ENCODE data around the gene TPRX1. TPM values are rescaled to one million over a fixed set of nuclear protein-coding genes. Genes with fewer than 3 reads are reported as not detected.

The TPRX1 gene
- total and polyA plus RNA-seq, 2 of the 4 experiments (the other 2 are of a cell fraction) = not detected

- Histone ChIP-seq H3K9me1 (ENCODE audit: insufficient read depth, low read length) (no peaks in the 10 kb centered on the region), H2BK120ac (ENCODE audit: low read depth, low read length) (no peak within 1 kb of the TSS), H3K27me3 (ENCODE audit: control insufficient read depth, insufficient read depth, low read length) (peaks cover 41% of the 10 kb centered on the region), H3K23ac (ENCODE audit: low read depth, low read length) (no peak within 1 kb of the TSS; the same call in 1 of the 2 replicates), H3K4me3 (ENCODE audit: insufficient read depth, low read depth, low read length) (no peak within 1 kb of the TSS), H4K8ac (ENCODE audit: low read depth in 2 of 2, low read length in 2 of 2) (no peak within 1 kb of the TSS), H3K9ac (ENCODE audit: low read depth, low read length) (no peak within 1 kb of the TSS), H3K4me1 (ENCODE audit: control insufficient read depth, insufficient read depth, low read length) (no peaks in the 10 kb centered on the region), H4K20me1 (ENCODE audit: insufficient read depth, low read length) (no peaks in the 10 kb centered on the region), H3K4me2 (ENCODE audit: low read depth, low read length) (no peak within 1 kb of the TSS), H3K27ac (ENCODE audit: insufficient read depth, low read length) (no peak within 1 kb of the TSS), H3K79me1 (ENCODE audit: low read depth in 1 of 2, low read length in 2 of 2) (no peaks in the 10 kb centered on the region), H2AFZ (replicated peaks; ENCODE audit: low read length, poor library complexity) (peak within 1 kb of the TSS; percentile 58), H3K9me3 (ENCODE audit: control insufficient read depth, insufficient read depth, low read length) (no peaks in the 10 kb centered on the region; the same call in 1 of the 2 replicates), H2AK5ac (ENCODE audit: low read depth, low read length) (no peak within 1 kb of the TSS), H3K56ac (ENCODE audit: extremely low read depth, insufficient read depth, low read length) (no peak within 1 kb of the TSS), H3K18ac (ENCODE audit: low read depth, low read length) (no peak within 1 kb of the TSS), H3K36me3 (ENCODE audit: control insufficient read depth, insufficient read depth, low read length) (no peaks in the 10 kb centered on the region), H2AK9ac (replicated peaks; ENCODE audit: low read depth, low read length, poor library complexity) (no peak within 1 kb of the TSS), H4K5ac (ENCODE audit: low read depth, low read length) (no peak within 1 kb of the TSS), H3K4ac (ENCODE audit: low read depth, low read length) (no peak within 1 kb of the TSS), H2BK5ac (ENCODE audit: low read depth, low read length, poor library complexity, severe bottlenecking) (no peak within 1 kb of the TSS), H4K91ac (ENCODE audit: insufficient read depth, low read depth, low read length) (no peak within 1 kb of the TSS), H2BK15ac (ENCODE audit: low read depth, low read length) (no peak within 1 kb of the TSS), H2BK20ac (ENCODE audit: low read depth, low read length) (no peak within 1 kb of the TSS), H3K14ac (replicated peaks; ENCODE audit: low read depth, low read length) (no peak within 1 kb of the TSS)
- DNase-seq (no peak), ATAC-seq (ENCODE audit: low read depth) (no peak)
- WGBS, 2 experiments (ENCODE audit: extremely low coverage in 2 of 2, insufficient read length in 1 of 2) = 60% methylated on average over 2 of the region's 15 CpGs; no CpG with 5 or more reads in 1 of the 2 experiments
- no TSS peak for BruUV-seq (replicated peaks)
- intact Hi-C loops (cut with micrococcal nuclease) (no loop called here), dilution Hi-C loops (cut with HindIII; ENCODE audit: low sequenced_read_pairs, unreplicated experiment) (no loop called here), in situ Hi-C loops (cut with MboI; ENCODE audit: low sequenced_read_pairs) (no loop called here)
- no peak for TF ChIP-seq USF2 (IDR thresholded peaks at IDR 0.05; ENCODE audit: low read depth, low read length)
- no peak for TF ChIP-seq NFE2L2 (IDR thresholded peaks at IDR 0.05; ENCODE audit: low read depth, low read length)
- TF ChIP-seq MAZ (IDR thresholded peaks at IDR 0.05; ENCODE audit: borderline replicate concordance, low read depth, low read length) = no peak
- TF ChIP-seq MXI1 (IDR thresholded peaks at IDR 0.05; ENCODE audit: borderline replicate concordance, low read depth, low read length) = no peak
- TF ChIP-seq CTCF (conservative IDR thresholded peaks at IDR 0.05; ENCODE audit: low read depth, low read length) = no peak
- TF ChIP-seq RAD21 (IDR thresholded peaks at IDR 0.05; ENCODE audit: low read length) = no peak
- POLR2A ChIA-PET (ENCODE audit: unreplicated experiment) = no interaction called here
- CTCF ChIA-PET = no interaction called here
Observed at GRCh38 chr19:47821460-47822020, 17.2 kb upstream of the TPRX1 start, which contains the start of gene CRX. TSS of gene CRX (plus strand) at chr19:47821937. CDS start at chr19:47834444, 12,507 bp downstream.

Measured in IMR-90 (cell line).